ENCODE results near the gene GAB2.
A peak's percentile ranks its signal among the peaks of the same experiment; 100 is the strongest.

DNA sequence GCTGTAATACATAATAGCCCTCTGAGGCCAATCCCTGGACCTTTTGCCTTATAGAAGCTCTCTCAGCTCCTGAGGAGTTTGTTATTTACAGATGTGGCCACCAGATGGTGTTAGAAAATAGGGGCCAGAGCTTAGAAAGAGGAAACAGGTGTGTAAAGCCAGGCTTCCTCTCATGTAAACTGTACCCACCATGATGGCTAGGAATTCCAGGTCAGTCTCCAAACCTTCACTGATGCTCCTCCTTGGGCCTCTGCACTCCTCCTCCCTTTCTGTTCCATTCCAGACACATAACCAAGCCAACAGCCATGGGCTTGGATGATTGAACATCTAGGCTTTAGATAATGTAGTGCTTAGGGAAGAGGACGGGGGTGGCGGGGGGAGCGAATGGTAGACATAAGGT, 189.2 kb downstream of the GAB2 start:
- TF ChIP-seq, protein P1, sequence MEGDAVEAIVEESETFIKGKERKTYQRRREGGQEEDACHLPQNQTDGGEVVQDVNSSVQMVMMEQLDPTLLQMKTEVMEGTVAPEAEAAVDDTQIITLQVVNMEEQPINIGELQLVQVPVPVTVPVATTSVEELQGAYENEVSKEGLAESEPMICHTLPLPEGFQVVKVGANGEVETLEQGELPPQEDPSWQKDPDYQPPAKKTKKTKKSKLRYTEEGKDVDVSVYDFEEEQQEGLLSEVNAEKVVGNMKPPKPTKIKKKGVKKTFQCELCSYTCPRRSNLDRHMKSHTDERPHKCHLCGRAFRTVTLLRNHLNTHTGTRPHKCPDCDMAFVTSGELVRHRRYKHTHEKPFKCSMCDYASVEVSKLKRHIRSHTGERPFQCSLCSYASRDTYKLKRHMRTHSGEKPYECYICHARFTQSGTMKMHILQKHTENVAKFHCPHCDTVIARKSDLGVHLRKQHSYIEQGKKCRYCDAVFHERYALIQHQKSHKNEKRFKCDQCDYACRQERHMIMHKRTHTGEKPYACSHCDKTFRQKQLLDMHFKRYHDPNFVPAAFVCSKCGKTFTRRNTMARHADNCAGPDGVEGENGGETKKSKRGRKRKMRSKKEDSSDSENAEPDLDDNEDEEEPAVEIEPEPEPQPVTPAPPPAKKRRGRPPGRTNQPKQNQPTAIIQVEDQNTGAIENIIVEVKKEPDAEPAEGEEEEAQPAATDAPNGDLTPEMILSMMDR (IDR thresholded peaks at IDR 0.05): peak; percentile 26 to 64 (median 55)
- no peak for TF ChIP-seq POLR2A (IDR thresholded peaks at IDR 0.05)

All from adrenal gland (tissue), 5 donors.